ENCODE results near the gene TMEM94. TPM values are rescaled to one million over a fixed set of nuclear protein-coding genes. Genes with fewer than 3 reads are reported as not detected.

The TMEM94 gene
- total RNA-seq, 1 donor from 2014 or later: 112 TPM

DNA sequence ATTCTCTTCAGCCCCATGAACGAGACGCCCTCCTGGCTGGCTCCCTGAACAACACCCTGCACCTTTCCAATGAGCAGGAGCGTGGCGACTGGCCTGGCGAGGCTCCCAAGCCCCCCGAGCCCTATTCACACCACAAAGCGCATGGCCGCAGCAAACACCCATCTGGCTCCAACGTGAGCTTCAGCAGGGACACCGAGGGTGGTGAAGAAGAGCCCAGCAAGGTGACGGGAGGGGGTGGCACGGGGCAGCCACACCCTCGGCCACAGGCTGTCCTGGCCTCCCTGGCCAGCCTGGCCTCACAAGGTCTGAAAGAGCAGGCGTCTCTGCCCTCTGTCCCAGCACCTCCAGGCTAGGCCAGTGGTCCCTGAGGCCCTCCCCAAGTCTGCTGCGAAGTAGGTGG is 35.2 kb downstream of the TMEM94 start:
- H3K9me3 Mint-ChIP-seq: no peaks in the 10 kb centered on the region
- no peak for DNase-seq (ENCODE audit: extremely low spot score, unreplicated experiment)
- no peak overlapping the region for H3K4me3 Mint-ChIP-seq
- peaks cover 6% of the 10 kb centered on the region for H3K4me1 Mint-ChIP-seq (ENCODE audit: unreplicated experiment)
- no peaks in the 10 kb centered on the region for H3K36me3 Mint-ChIP-seq
- TF ChIP-seq CTCF (conservative IDR thresholded peaks at IDR 0.05): no peak
- no peak overlapping the region for H3K27ac Mint-ChIP-seq
- H3K27me3 Mint-ChIP-seq: no peaks in the 10 kb centered on the region

GRCh38 chr17:75492555-75493168 is 36.2 kb downstream of the TMEM94 start:
- no peaks in the 10 kb centered on the region for H3K9me3 Mint-ChIP-seq
- H3K4me1 Mint-ChIP-seq (ENCODE audit: unreplicated experiment): peaks cover under 1% of the 10 kb centered on the region
- H3K27ac Mint-ChIP-seq: no peak overlapping the region
- no peak for TF ChIP-seq CTCF (conservative IDR thresholded peaks at IDR 0.05)
- H3K36me3 Mint-ChIP-seq: no peaks in the 10 kb centered on the region
- no peak overlapping the region for H3K4me3 Mint-ChIP-seq
- no peak for DNase-seq (ENCODE audit: extremely low spot score, unreplicated experiment)
- H3K27me3 Mint-ChIP-seq: no peaks in the 10 kb centered on the region

DNA sequence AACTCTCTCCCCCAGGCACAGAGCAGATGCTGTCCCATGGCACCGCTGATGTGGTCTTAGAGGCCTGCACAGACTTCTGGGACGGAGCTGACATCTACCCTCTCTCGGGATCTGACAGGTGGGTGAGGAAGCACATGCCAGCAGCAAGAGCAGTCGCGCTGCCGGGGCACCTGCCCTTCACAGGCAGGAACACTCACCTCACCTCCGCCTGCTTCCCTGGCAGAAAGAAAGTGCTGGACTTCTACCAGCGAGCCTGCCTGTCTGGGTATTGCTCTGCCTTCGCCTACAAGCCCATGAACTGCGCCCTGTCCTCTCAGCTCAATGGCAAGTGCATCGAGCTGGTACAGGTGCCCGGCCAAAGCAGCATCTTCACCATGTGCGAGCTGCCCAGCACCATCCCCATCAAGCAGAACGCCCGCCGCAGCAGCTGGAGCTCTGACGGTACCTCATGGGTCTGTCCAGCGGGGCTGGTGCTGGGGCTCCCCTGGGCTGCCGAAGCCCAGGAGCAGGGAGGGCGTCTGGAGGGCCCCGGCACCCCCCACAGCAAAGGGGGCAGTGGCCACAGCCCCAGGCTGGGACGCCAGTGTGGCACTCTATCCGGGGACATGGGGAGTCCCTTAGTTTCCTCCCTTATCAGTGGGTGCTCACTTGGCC is 37.2 kb downstream of the TMEM94 start:
- Mint-ChIP-seq H3K36me3 (no peaks in the 10 kb centered on the region), H3K27me3 (no peaks in the 10 kb centered on the region), H3K27ac (no peak overlapping the region), H3K4me1 (ENCODE audit: unreplicated experiment) (no peaks in the 10 kb centered on the region), H3K4me3 (no peak overlapping the region), H3K9me3 (no peaks in the 10 kb centered on the region)
- DNase-seq (ENCODE audit: extremely low spot score, unreplicated experiment): no peak
- TF ChIP-seq CTCF (conservative IDR thresholded peaks at IDR 0.05): no peak

- Mint-ChIP-seq H3K9me3 (no peaks in the 10 kb centered on the region), H3K27ac (peak overlapping the region; percentile 65), H3K27me3 (no peaks in the 10 kb centered on the region), H3K36me3 (no peaks in the 10 kb centered on the region), H3K4me3 (no peak overlapping the region), H3K4me1 (ENCODE audit: unreplicated experiment) (no peaks in the 10 kb centered on the region)
- DNase-seq (ENCODE audit: extremely low spot score, unreplicated experiment): no peak
- no peak for TF ChIP-seq CTCF (conservative IDR thresholded peaks at IDR 0.05)
These were observed 38.0 kb downstream of the TMEM94 start for GRCh38 chr17:75494326-75494877.

GRCh38 chr17:75496005-75496404 is 39.6 kb downstream of the TMEM94 start:
- Mint-ChIP-seq H3K4me3 (no peak overlapping the region), H3K36me3 (no peaks in the 10 kb centered on the region), H3K27ac (no peak overlapping the region), H3K4me1 (ENCODE audit: unreplicated experiment) (no peaks in the 10 kb centered on the region), H3K27me3 (no peaks in the 10 kb centered on the region), H3K9me3 (no peaks in the 10 kb centered on the region)
- TF ChIP-seq CTCF (conservative IDR thresholded peaks at IDR 0.05): no peak
- no peak for DNase-seq (ENCODE audit: extremely low spot score, unreplicated experiment)
